K562 (cell line): Measurements from ENCODE around the gene CLCNKA. TPM values are rescaled to one million over a fixed set of nuclear protein-coding genes. Genes with fewer than 3 reads are reported as not detected.

Source experiments
- ATF3 ChIP-seq, 2 experiments: fragments of 450-650 bp in 1 of 2; sonication (generic) in 1 of 2; formaldehyde crosslinking in 1 of 2; IDR thresholded peaks in 1 of 2; conservative IDR thresholded peaks in 1 of 2; 2 replicates each; pipeline versions ENCODE4 v1.6.1 to v1.8.1; 2016 to 2023; ENCODE audit warnings: mild to moderate bottlenecking in 2 of 2, moderate library complexity in 2 of 2, inconsistent platforms in 1 of 2, missing genetic modification reagents in 1 of 2
- GATAD2B ChIP-seq: fragments of 450-650 bp; IDR thresholded peaks from 2 replicates; pipeline ENCODE4 v1.6.1; 2017; ENCODE audit warnings: mild to moderate bottlenecking, borderline replicate concordance
- ILF3 ChIP-seq: fragments of 450-650 bp; IDR thresholded peaks from 2 replicates; pipeline ENCODE4 v1.6.1; 2018; ENCODE audit warnings: antibody characterized with exemption, mild to moderate bottlenecking, moderate library complexity, borderline replicate concordance
- MGA ChIP-seq: fragments of 450-650 bp; IDR thresholded peaks from 2 replicates; pipeline ENCODE4 v1.6.1; 2016; ENCODE audit warnings: mild to moderate bottlenecking, moderate library complexity
- PHF21A ChIP-seq: fragments of 450-650 bp; IDR thresholded peaks from 2 replicates; pipeline ENCODE4 v1.6.1; 2017; ENCODE audit warnings: low read depth, borderline replicate concordance
- RFX7 ChIP-seq: fragments of 250-450 bp; sonication (Bioruptor Pico); IDR thresholded peaks from 2 replicates; pipeline ENCODE4 v1.5.1; 2021; ENCODE audit warnings: mild to moderate bottlenecking
- SAP30 ChIP-seq: fragments of 200-600 bp; sonication (generic); IDR thresholded peaks from 2 replicates; pipeline ENCODE4 v1.6.1; 2012; ENCODE audit warnings: borderline replicate concordance, low read depth, mild to moderate bottlenecking, moderate library complexity, low read length, control low read depth, inconsistent platforms; ENCODE audit not compliant: insufficient read depth, poor library complexity, severe bottlenecking
- SIRT6 ChIP-seq: IDR thresholded peaks from one replicate; pipeline ENCODE4 v1.6.1; 2012; ENCODE audit warnings: low read depth, mild to moderate bottlenecking, control low read depth, inconsistent platforms, low read length, moderate library complexity
- TEAD4 ChIP-seq, 2 experiments: sonication (generic) in 1 of 2; formaldehyde crosslinking in 1 of 2; IDR thresholded peaks; 2 replicates each; pipeline versions ENCODE4 v1.6.1 to v1.8.0; 2012 to 2022; ENCODE audit warnings: borderline replicate concordance in 1 of 2, inconsistent platforms in 1 of 2, low read length in 1 of 2, mild to moderate bottlenecking in 1 of 2, missing genetic modification reagents in 1 of 2
- ZNF165 ChIP-seq: fragments of 250-450 bp; sonication (Bioruptor Pico); IDR thresholded peaks from 2 replicates; pipeline ENCODE4 v1.4.0; 2020; ENCODE audit warnings: borderline replicate concordance
- ZNF583 ChIP-seq: fragments of 250-450 bp; sonication (Bioruptor Pico); IDR thresholded peaks from 2 replicates; pipeline ENCODE4 v1.4.0; 2020
- polyA plus RNA-seq, 8 experiments: library from polyadenylated mRNA; depleted of rRNA in 4 of 8; stranded (reverse) in 5 of 8; unstranded in 3 of 8; fragments of >200 nt; fragmentation: Nextera tagmentation in 2 of 8; fragmentation: Illumina TruSeq in 1 of 8; extraction: Ambion mirVana in 2 of 8; extraction: Trizol in 1 of 8; gene quantifications; 2 replicates each; pipeline versions ENCODE4 v1.2.1 to v1.2.3, GENCODE V29; 2011 to 2014; ENCODE audit warnings: inconsistent platforms in 1 of 8, missing spikeins in 1 of 8
- total RNA-seq, 7 experiments: library from RNA; depleted of rRNA in 6 of 7; stranded (reverse); fragments of >200 nt in 6 of 7; fragmentation: Illumina TruSeq in 2 of 7; extraction: Trizol in 2 of 7; gene quantifications; 2 replicates each; pipeline versions ENCODE4 v1.2.1 to v1.2.3, GENCODE V29; 2011 to 2021; ENCODE audit warnings: low replicate concordance in 1 of 7
- TF ChIP-seq, protein P1 (sequence below): sonication (generic); formaldehyde crosslinking; IDR thresholded peaks from 2 replicates; pipeline ENCODE4 v1.8.0; 2022; ENCODE audit warnings: mild to moderate bottlenecking, missing genetic modification reagents

CLCNKA gene
- total and polyA plus RNA-seq, 9 of the 15 experiments (the other 6 are each of a cell fraction or from before 2014, with no cell fraction given), result 0.03 to 0.37 (median 0.10) TPM; not detected in 3

- no peak for TF ChIP-seq SIRT6
- TF ChIP-seq GATAD2B, result peak; percentile 68; the same call in 1 of the 2 replicates
- no peak for TF ChIP-seq MGA
- TF ChIP-seq TEAD4 (IDR thresholded peaks at IDR 0.05; ENCODE audit: low read length), result 0 out of 2 replicates have a peak, but pooled peaks have one; percentile 16
- TF ChIP-seq TEAD4 (CRISPR knock-in tag; IDR thresholded peaks at IDR 0.05; ENCODE audit: borderline replicate concordance), result no peak
- no peak for TF ChIP-seq ILF3
- TF ChIP-seq PHF21A, result no peak
- TF ChIP-seq ZNF583, result no peak
- no peak for TF ChIP-seq ZNF165 (CRISPR knock-in tag)
- TF ChIP-seq, protein P1, sequence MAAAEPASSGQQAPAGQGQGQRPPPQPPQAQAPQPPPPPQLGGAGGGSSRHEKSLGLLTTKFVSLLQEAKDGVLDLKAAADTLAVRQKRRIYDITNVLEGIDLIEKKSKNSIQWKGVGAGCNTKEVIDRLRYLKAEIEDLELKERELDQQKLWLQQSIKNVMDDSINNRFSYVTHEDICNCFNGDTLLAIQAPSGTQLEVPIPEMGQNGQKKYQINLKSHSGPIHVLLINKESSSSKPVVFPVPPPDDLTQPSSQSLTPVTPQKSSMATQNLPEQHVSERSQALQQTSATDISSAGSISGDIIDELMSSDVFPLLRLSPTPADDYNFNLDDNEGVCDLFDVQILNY (CRISPR knock-in tag), result peak; percentile 25; the same call in 1 of the 2 replicates
- TF ChIP-seq SAP30, result no peak
- no peak for TF ChIP-seq RFX7 (CRISPR knock-in tag)
- peak; percentile 59; the same call in 1 of the 2 replicates for TF ChIP-seq ATF3 (IDR thresholded peaks at IDR 0.05)
- TF ChIP-seq ATF3 (CRISPR knock-in tag; conservative IDR thresholded peaks at IDR 0.05), result 0 out of 2 replicates have a peak, but pooled peaks have one; percentile 30
These were observed 34.0 kb downstream of the CLCNKA start (continued) for GRCh38 chr1:16055613-16056520.
